HEK293T (cell line): ENCODE results near the gene NRP2.

Experiments
- ARNT ChIP-seq: fragments of 450-650 bp; IDR thresholded peaks from 2 replicates; pipeline ENCODE4 v1.6.1; 2017; ENCODE audit warnings: mild to moderate bottlenecking
- BHLHE40 ChIP-seq: fragments of 450-650 bp; IDR thresholded peaks from 2 replicates; pipeline ENCODE4 v1.6.1; 2016; ENCODE audit warnings: mild to moderate bottlenecking, moderate library complexity, borderline replicate concordance
- ELF4 ChIP-seq: fragments of 450-650 bp; IDR thresholded peaks from 2 replicates; pipeline ENCODE4 v1.6.1; 2017; ENCODE audit warnings: antibody characterized with exemption
- FOXA1 ChIP-seq: fragments of 450-650 bp; IDR thresholded peaks from 2 replicates; pipeline ENCODE4 v1.6.1; 2016; ENCODE audit warnings: mild to moderate bottlenecking
- FOXK2 ChIP-seq: fragments of 450-650 bp; IDR thresholded peaks from 2 replicates; pipeline ENCODE4 v1.6.1; 2016; ENCODE audit warnings: mild to moderate bottlenecking
- FOXM1 ChIP-seq: fragments of 450-650 bp; IDR thresholded peaks from 2 replicates; pipeline ENCODE4 v1.6.1; 2017; ENCODE audit warnings: mild to moderate bottlenecking, borderline replicate concordance
- HDGF ChIP-seq: fragments of 450-650 bp; IDR thresholded peaks from 2 replicates; pipeline ENCODE4 v1.6.1; 2017; ENCODE audit warnings: antibody characterized with exemption, borderline replicate concordance
- L3MBTL2 ChIP-seq: fragments of 450-650 bp; conservative IDR thresholded peaks from 2 replicates; pipeline ENCODE4 v1.6.1; 2016; ENCODE audit warnings: mild to moderate bottlenecking
- PKNOX1 ChIP-seq: fragments of 450-650 bp; IDR thresholded peaks from 2 replicates; pipeline ENCODE4 v1.6.1; 2016
- SP1 ChIP-seq: fragments of 450-650 bp; IDR thresholded peaks from 2 replicates; pipeline ENCODE4 v1.6.1; 2017
- SUZ12 ChIP-seq: fragments of 450-650 bp; IDR thresholded peaks from 2 replicates; pipeline ENCODE4 v1.6.1; 2016; ENCODE audit warnings: mild to moderate bottlenecking
- TARDBP ChIP-seq: fragments of 450-650 bp; IDR thresholded peaks from 2 replicates; pipeline ENCODE4 v1.6.1; 2016
- ZNF384 ChIP-seq: fragments of 450-650 bp; IDR thresholded peaks from 2 replicates; pipeline ENCODE4 v1.6.1; 2016

- TF ChIP-seq BHLHE40 = no peak
- no peak for TF ChIP-seq PKNOX1
- TF ChIP-seq TARDBP = no peak
- no peak for TF ChIP-seq ELF4
- TF ChIP-seq HDGF = no peak
- no peak for TF ChIP-seq ZNF384
- no peak for TF ChIP-seq SP1
- TF ChIP-seq FOXA1 = no peak
- TF ChIP-seq FOXK2 = no peak
- no peak for TF ChIP-seq ARNT
- TF ChIP-seq L3MBTL2 = no peak
- no peak for TF ChIP-seq SUZ12
- no peak for TF ChIP-seq FOXM1
Observed at GRCh38 chr2:205685314-205686055, 3.2 kb downstream of the NRP2 start.
